Hypothalamus (tissue), 51 donors: ENCODE data around the gene HSD11B1.

Source experiments
- DNase-seq, 51 donors: peaks; one replicate each; lab custom pipeline; 2025; lab: John Stamatoyannopoulos, UW

HSD11B1 gene

GRCh38 chr1:209778102-209778501, 73.5 kb downstream of the HSD11B1 start:
- DNase-seq: no peak

- no peak for DNase-seq
Observed at GRCh38 chr1:209780268-209780667, 75.6 kb downstream of the HSD11B1 start.

GRCh38 chr1:209783386-209783785, 78.7 kb downstream of the HSD11B1 start:
- no peak for DNase-seq
